ENCODE measurements around the gene OR52A5. TPM values are rescaled to one million over a fixed set of nuclear protein-coding genes. Genes with fewer than 3 reads are reported as not detected.

Gene OR52A5
- total RNA-seq, 1 donor from 2014 or later: not detected

GRCh38 chr11:5118893-5119292 is 19.3 kb downstream of the OR52A5 start:
- ATAC-seq: no peak
- no peak for DNase-seq (ENCODE audit: low spot score)

DNA sequence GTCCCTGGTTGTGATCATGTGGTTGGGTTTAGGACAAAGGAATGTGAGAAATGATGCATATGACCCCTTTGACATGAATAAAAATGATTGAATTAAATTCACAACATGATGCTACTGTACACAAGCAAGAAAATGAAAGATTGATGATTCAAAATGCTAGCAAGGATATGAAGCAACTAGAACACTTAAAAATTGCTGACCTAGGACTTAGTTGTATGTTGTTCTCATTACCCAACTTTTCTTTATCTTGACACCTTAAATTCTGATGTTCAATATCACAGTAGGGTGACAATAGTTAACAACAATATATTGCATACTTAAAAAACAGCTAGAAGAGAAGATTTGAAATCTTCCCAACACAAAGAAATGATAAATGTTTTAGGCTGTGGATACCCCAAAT is 20.6 kb downstream of the OR52A5 start:
- ATAC-seq (no peak), DNase-seq (ENCODE audit: low spot score) (no peak)

DNA sequence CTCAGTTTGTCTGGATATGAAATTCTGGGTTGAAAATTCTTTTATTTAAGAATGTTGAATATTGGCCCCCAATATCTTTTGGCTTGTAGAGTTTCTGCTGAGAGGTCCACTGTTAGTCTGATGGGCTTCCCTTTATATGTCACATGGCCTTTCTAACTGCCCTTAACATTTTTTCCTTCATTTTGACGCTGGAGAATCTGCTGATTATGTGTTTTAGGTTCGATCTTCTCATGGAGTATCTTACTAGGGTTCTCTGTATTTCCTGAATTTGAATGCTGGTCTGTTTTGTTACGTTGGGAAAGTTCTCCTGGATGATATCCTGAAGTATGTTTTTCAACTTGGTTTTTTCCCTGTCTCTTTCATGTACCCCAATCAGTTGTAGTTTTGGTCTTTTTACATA is 22.8 kb downstream of the OR52A5 start:
- DNase-seq (ENCODE audit: low spot score): no peak
- ATAC-seq: no peak

DNA sequence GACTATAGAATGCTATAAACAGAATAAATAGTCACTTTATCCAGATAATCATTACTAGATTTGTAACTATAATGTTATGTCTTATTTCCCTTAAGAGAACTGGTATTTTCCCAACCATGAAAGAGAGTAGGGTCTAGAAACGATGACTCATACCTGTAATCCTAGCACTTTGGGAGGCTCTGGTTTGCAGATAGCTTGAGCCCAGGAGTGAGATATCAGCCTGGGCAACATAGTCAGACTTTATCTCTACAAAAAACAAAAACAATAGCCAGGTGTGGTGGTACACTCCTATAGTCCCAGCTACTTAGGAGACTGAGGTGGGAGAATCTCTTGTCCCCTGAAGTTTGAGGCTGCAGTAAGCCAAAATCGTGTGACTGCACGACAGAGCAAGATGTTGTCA is 30.9 kb downstream of the OR52A5 start:
- no peak for ATAC-seq
- DNase-seq (ENCODE audit: low spot score): no peak

DNA sequence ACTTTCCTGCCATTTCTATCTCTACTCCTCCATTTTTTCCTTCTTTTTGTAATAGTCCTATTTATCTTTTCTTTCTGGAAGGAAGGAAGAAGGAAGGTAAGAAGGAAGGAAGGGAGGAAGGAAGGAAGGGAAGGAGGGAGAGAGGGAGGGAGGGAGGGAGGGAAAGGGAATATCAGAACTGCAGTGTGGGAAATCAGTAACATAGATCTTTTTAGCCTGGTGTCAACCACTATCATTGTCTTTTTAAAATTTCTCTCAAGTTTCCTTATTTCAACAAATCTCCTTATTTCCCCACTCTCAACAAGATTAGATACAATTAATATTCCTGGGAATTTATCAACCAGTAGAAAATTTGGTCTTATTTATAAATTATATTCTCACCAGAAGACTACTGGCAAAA is 35.1 kb downstream of the OR52A5 start:
- ATAC-seq (no peak), DNase-seq (ENCODE audit: low spot score) (no peak)

- DNase-seq (ENCODE audit: low spot score): no peak
- ATAC-seq: no peak
These were observed 35.9 kb downstream of the OR52A5 start for GRCh38 chr11:5102246-5102645.

DNA sequence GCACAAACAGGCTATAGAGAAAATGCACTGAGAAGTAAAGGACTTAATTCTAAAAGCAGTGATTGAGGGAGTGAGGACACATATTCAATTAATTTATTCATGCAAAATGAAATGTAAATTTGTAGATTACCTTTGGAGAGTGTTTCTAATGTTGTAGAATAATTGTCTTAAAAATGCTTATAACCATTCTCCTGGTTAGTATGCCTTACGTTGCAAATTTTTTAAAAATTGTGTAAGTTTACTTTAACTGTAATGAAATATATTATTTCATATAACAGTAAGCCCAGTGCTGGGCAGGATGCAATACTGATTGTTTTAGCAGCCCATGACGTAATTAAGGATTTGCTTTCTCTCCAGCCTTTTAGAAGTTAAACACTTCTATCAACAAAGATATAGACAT is 42.1 kb downstream of the OR52A5 start:
- ATAC-seq: no peak

GRCh38 chr11:5092821-5093585 is 45.2 kb downstream of the OR52A5 start:
- DNase-seq (ENCODE audit: low spot score): no peak
- ATAC-seq: no peak

More for the DNA sequence above, 42.1 kb downstream of the OR52A5 start:
- DNase-seq (ENCODE audit: low spot score): no peak

GRCh38 chr11:5090668-5091067 is 47.5 kb downstream of the OR52A5 start:
- ATAC-seq (no peak), DNase-seq (ENCODE audit: low spot score) (no peak)

DNA sequence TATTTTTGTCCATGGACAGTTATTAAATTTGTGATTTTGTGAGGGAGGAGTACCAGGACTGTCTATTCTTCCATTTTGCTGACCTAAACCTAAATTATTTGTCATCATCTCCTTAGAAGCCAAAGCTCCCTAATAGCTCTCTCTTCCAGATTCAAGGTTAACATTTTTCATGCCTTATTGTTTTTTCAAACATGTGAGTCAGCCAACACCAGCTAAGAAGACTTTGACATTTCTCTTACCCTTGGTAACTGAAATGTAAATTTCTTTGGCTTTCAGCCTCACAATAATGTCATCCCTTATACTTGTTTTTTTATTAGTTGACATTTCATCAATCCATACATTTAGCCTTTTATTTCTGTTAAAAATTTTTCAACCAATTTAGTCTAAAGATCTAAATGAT is 49.6 kb downstream of the OR52A5 start:
- ATAC-seq (no peak), DNase-seq (ENCODE audit: low spot score) (no peak)

- DNase-seq (ENCODE audit: low spot score) (no peak), ATAC-seq (no peak)
These were observed 54.6 kb downstream of the OR52A5 start for GRCh38 chr11:5083602-5084001.

DNA sequence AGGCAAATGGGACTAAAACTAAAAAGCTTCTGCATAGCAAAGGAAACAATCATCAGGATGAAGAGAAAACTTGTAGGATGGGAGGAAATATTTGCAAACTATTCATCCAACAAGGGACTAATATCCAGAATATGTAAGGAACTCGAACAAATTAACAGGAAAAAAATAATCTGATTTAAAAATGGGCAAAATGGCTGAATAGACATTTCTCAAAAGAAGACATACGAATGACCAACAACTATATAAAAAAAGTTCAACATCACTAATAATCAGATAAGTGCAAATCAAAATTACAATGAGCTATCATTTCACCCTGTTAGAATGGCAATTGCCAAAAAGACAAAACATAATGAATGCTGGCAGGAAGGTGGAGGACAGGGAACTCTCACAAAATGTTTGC is 56.8 kb downstream of the OR52A5 start:
- DNase-seq (ENCODE audit: low spot score) (no peak), ATAC-seq (no peak)

Other genes with a start within 250 kb of the OR52A5 start
- not detected for gene OR51A7, start 234.6 kb downstream of the OR52A5 start, total RNA-seq
- not detected for gene OR51G2, start 219.0 kb downstream of the OR52A5 start, total RNA-seq
- gene OR51G1, start 214.0 kb downstream of the OR52A5 start, total RNA-seq: not detected
- gene OR51A4, start 190.8 kb downstream of the OR52A5 start, total RNA-seq: not detected
- not detected for gene OR51A2, start 182.6 kb downstream of the OR52A5 start, total RNA-seq
- not detected for gene OR51L1, start 143.5 kb downstream of the OR52A5 start, total RNA-seq
- gene OR52J3, start 91.8 kb downstream of the OR52A5 start, total RNA-seq: not detected
- gene OR52E2, start 78.7 kb downstream of the OR52A5 start, total RNA-seq: not detected
- not detected for gene OR52E1, start 68.8 kb downstream of the OR52A5 start, total RNA-seq
- not detected for gene OR52A1, start 16.4 kb upstream of the OR52A5 start, total RNA-seq
- gene OR51V1, start 62.3 kb upstream of the OR52A5 start, total RNA-seq: not detected
- 143 TPM for gene HBB, start 88.7 kb upstream of the OR52A5 start, total RNA-seq
- 2.1 TPM for gene HBD, start 96.1 kb upstream of the OR52A5 start, total RNA-seq
- gene HBG1, start 111.5 kb upstream of the OR52A5 start, total RNA-seq: 2.5 TPM
- gene HBG2, start 116.4 kb upstream of the OR52A5 start, total RNA-seq: 7.6 TPM
- 1.9 TPM for gene HBE1, start 131.6 kb upstream of the OR52A5 start, total RNA-seq
- not detected for gene OR51B4, start 163.6 kb upstream of the OR52A5 start, total RNA-seq
- not detected for gene OR51B2, start 185.9 kb upstream of the OR52A5 start, total RNA-seq
- gene OR51B5, start 205.2 kb upstream of the OR52A5 start, total RNA-seq: 0.15 TPM
- not detected for gene OR51B6, start 213.2 kb upstream of the OR52A5 start, total RNA-seq
- gene OR51M1, start 245.5 kb upstream of the OR52A5 start, total RNA-seq: not detected